ENCODE data around the gene RCOR3.
"Not testable (repeated sequence)": the region's sequence is repeated elsewhere in the genome, so short reads cannot be mapped to it uniquely, and the experiment has no call there.

- TF ChIP-seq POLR2AphosphoS5 (IDR thresholded peaks at IDR 0.05; ENCODE audit: low read depth, low read length); JUND (IDR thresholded peaks at IDR 0.05; ENCODE audit: low read length); POU5F1 (IDR thresholded peaks at IDR 0.05; ENCODE audit: low read depth, low read length); SUZ12 (IDR thresholded peaks at IDR 0.05; ENCODE audit: low read length); MAFK (IDR thresholded peaks at IDR 0.05; ENCODE audit: low read depth, low read length); ATF3 (IDR thresholded peaks at IDR 0.05; ENCODE audit: insufficient read depth, low read depth, low read length); RBBP5 (IDR thresholded peaks at IDR 0.05; ENCODE audit: borderline replicate concordance, low read depth, low read length); MAX (IDR thresholded peaks at IDR 0.05); POLR2A (IDR thresholded peaks at IDR 0.05; ENCODE audit: control extremely low read depth in 1 of 2, low read depth in 2 of 2, low read length in 2 of 2): not testable (repeated sequence)
- TF ChIP-seq, protein P1, sequence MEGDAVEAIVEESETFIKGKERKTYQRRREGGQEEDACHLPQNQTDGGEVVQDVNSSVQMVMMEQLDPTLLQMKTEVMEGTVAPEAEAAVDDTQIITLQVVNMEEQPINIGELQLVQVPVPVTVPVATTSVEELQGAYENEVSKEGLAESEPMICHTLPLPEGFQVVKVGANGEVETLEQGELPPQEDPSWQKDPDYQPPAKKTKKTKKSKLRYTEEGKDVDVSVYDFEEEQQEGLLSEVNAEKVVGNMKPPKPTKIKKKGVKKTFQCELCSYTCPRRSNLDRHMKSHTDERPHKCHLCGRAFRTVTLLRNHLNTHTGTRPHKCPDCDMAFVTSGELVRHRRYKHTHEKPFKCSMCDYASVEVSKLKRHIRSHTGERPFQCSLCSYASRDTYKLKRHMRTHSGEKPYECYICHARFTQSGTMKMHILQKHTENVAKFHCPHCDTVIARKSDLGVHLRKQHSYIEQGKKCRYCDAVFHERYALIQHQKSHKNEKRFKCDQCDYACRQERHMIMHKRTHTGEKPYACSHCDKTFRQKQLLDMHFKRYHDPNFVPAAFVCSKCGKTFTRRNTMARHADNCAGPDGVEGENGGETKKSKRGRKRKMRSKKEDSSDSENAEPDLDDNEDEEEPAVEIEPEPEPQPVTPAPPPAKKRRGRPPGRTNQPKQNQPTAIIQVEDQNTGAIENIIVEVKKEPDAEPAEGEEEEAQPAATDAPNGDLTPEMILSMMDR (IDR thresholded peaks at IDR 0.05; ENCODE audit: control extremely low read depth in 1 of 3, insufficient read depth in 1 of 3, low read depth in 1 of 3, low read length in 3 of 3) = not testable (repeated sequence)
Observed at GRCh38 chr1:211246583-211246982, 12.6 kb upstream of the RCOR3 start.
